ENCODE data around the gene ADSL.
A peak's percentile ranks its signal among the peaks of the same experiment; 100 is the strongest.

The ADSL gene

DNA sequence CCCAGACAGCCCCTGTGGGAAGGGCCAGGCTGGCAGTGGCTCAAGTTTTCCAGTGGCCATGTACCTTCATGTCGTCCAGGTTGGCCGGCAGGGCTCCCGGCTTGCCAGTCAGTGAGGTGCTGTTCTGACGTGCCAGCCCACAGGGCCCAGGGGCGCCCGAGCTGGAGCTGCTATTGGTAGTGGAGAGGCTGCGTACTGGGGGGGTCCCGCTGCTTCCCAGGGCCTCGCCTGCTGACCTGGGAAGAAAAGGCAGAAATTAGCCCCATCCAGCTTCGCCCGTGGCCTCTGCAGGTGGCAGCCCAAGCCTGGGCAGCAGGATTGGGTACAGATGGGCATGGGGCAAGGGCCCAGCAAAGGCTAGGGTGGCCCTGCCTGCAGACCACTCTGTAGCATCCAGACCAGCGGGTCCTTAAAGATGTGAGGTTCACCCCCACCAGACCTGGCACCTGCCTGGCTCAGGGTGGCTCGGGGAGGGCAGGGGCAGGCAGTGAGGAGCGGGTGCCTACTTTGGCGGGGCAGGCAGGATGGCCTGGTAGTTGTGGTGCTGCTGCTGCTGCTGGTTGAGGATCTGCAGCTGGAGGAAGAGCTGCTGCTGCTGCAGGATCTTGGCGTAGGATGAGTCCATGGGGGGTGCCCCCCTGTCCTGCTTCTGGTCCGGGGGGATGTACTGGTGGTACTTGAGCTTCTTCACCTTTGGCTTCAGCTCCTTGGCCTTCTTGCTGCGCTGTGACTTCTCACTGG, 74.2 kb downstream of the ADSL start:
- no peak for DNase-seq

DNA sequence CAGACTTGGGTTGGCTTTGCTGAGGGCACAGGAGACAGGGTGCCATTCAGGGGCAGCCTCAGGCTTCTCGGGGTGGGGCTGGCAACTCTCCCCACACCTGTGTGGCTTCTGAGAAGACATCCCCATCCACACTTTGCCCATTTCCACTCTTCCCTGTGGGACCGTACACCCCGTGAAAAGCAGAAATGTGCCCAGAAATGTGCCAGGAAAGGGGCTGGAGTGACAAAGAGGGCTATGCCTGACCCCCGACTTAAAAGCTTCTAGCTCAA, 74.7 kb downstream of the ADSL start:
- DNase-seq, result no peak

DNA sequence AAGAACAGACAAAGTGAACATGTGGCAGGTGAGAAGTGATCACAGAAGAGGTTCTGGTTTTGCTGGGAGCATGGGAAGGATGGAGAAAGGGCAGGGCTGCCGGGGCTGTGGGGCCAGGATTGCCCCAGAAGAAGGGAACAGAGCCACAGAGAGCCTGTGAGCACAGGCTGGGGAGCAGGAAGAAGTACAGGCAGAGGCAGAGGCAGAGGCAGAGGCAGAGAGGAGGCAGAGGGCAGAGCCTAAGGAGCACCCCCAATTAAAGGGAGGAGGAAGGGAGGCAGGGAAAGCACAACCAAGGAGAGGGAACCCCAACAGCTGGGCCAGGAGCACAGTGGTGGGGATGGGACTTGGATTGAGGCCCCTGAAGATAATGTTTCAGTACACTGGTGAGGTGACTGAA, 75.6 kb downstream of the ADSL start:
- no peak for DNase-seq

DNA sequence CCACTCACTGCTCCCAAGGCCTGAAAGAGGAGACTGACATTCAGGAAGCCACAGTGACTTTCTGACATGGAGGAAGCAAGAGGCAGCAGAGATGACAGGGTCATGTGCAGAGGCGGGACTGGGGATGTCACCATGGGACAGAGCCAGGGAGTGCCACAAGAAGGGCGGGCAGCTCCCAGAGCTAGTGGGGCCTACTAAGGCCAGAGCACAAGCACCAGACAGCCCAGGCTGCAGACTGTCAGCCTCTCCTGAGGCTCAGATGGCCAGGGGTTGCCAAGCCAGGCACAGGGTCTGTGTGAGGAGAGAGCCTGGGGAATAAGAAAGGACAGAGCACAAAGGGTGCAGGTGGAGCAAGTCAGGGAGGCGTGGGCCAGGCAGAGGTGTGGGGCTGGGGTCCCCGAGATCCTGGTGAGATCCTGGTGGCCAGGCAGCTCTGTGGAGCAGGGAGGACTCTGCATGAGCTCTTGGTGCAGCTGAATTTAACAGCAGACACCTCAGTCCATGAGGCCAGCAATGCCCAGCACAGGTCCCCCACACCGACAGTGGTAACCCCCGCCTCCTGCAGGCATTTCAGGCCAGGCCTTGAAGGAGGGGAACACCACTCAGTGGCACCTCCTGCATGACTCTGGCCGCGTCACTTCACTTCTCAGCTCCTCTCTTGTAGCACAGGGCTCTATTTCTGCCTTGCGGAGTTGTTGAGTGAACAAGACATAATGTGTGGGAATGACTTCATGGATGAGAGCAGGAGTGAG, 76.4 kb downstream of the ADSL start:
- no peak for DNase-seq

DNA sequence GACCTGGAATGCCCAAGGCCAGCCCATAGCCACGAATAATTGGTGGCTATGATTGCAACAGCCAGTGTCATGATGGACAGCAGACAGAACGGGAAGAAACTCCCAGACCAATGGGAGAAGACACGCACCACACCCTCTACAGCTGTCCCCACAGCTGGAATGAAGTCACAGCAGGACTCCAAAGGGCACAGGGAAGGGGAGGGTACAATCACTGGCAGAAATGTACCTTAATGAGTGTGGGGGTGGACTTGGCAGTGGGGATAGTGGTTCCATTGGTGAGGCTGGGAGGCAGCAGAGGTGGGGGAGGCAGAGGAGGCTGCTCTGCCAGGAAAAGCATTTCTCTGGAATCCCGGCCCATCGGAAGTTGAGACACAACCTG, 77.0 kb downstream of the ADSL start:
- no peak for DNase-seq

DNA sequence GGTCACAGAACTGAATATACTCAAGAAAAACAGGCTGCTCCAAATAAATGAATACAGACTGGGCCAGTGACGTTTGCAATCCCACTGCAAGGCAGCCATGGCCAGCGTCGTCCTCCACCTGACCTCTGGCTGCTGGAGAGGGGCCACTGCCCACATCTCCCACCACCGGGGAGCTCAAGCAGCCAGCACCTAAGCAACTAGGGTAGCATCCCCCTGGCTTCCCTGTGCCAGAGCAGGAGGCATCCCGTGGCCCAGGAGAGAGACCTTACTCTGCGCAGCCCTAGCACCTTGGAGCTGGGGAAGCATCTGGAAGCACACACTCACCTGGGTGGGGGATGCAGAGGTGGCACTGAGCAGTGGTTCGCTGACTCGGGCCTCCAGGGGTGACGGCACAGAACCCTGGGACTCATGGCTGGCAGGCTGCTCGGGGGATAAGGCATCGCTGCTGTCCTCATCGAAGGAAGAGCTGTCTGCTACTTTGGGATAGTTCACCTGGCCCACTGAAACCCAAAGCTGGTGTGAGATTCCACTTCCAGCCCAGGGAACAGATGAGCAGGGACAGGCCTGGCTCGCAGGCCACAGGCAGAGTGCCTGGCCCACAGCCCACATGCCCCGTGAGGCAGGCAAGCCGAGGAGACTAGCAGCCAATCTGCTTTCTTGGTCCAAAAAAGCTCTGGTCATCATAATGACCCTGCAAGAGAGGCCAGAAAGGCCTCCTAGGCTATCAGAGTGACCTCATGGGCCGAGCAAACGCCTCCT, 77.8 kb downstream of the ADSL start:
- DNase-seq, result no peak

DNA sequence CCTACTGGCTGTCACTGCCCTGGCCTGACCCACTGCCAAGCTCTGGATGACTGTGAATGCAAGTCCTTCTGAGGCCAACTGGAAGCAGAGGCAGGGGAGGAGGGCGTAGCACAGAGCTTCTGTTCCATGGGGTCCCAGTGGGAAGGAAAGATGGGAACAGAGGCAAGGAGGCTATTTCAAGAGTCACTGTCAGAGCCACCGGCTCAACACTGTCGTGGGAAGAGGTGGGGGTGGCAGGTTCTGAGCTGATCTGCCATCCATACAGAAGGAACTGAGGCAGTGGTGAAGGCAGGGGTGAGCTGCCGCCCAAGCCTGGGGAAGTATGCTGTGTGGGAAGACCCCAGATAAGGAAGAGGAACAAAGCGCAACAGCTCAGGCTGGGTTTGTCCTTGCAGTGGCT, 78.8 kb downstream of the ADSL start:
- DNase-seq, result no peak

DNA sequence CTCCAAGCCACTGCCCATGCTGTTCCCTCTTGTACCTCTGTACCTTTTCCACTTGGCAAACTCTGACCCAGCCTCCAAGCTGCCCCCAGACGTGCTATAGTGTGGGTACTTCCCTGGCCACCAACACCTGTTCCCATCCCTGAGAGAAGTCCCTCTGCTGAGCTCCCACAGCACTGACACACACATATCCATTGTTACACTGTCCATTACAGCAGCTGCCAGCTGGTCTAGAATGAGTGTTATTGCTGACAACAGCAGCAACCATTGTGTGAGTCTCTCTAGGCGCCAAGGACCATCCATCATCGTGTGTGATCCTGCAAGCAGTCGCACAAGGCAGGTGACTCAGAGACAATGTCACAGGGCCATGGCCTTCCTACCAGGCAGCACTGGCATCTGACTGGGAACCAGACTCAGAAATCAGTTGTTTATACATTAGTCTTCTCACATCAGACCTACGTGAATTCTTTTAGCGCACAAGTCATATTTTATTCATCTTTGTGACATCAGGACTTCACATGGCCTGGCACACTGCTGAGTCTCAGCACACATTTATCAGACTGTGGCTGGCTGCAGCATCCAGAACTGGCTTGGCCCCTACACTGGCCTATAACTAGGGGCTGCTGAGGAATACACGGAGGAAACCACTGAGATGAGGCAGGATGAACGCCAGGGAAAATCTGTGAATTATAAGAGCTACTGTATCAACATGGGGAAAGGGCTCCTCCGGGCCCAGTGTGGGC, 80.5 kb downstream of the ADSL start:
- DNase-seq, result no peak

DNA sequence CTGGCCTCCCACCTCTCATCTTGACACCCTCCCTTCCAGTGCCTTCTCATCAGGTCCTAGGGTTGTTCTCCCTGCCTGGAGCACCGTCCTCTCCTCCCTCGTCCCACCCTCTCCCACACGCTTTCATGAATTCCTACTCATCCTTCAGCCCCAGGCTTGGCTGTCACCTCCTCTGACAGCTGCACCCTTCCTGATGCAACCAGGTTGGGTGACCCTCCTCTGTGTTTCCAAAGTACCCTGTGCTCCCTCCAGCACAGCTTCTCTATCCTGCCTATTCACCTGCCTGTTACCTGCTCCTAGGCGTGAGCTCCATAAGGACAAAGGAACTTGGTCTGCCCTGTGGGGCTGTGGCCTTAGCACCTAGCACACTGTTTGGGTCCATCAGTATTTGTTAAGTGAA, 82.5 kb downstream of the ADSL start:
- DNase-seq, result no peak

DNA sequence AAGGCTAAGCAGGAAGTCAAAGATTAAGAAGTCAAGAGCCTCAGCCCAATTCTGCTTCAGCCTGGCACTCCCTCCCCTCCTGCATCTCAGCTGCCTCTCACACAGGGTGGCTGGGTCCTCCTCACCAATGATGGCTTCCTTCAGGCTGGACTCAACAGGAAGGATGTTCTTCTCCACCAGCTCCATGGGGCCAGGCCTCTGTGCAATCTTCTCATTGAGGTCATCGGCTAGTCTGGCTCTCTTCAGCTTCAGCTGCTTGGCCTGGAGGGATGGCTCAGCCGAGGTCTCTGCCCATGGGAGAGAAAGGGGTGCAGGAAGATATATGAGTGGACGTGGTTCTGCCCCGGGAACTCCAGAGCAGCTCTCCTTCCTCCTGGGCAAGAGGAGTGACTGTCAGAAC, 83.2 kb downstream of the ADSL start:
- no peak for DNase-seq

DNA sequence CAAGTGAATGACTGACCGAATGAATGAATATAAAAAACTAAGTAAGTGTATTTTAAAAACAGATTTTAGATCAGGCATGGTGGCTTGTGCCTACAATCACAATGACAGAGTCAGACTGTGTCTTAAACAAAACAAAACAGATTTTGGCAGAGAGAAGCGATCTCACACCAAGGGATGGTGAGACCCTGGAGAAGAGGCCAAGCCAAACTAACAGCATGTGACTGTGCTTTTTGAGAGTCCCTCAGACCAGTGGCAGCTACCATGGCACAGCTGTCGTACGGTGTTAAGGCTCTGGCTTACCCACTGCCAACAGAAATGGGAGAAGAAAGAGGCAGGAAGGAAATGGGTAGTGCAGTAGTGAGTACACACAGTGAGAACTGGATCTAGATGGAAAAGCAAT, 84.7 kb downstream of the ADSL start:
- DNase-seq, result no peak

DNA sequence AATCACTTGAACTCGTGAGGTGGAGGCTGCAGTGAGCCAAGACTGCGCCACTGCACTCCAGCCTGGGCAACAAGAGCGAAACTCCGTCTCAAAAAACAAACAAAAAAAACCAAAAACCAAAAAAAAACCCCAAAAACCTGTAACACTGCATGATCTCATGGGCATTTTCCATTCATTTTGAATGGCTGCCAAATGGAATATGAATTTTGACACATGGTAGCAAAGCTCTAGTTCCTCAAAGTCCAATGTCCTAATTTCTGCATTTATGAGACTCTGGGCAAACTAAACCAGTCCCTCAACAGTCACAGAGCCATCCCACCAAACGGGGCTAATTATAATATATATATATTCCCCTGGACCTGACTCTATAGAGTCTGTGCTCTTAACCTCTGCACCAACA, 85.9 kb downstream of the ADSL start:
- DNase-seq, result no peak

DNA sequence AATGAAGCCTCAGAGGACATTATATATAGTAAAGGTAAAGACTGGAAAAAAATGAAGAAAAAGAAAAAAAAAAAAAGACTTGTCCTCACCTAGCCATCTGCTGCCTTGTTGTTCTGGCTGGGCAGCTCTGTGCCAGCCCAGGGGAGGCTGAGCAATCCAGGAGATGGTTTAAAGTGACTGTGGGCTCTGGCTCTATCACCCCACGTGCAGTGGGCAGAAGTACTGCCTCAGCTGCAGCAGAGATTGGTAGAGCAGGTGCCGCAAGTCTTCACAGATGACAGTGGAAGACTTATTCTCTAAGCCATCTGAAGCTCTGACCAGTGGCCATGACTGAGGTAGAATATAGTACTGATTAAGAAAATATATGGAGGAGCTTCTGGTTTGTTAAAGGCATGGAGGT, 86.3 kb downstream of the ADSL start:
- no peak for DNase-seq

DNA sequence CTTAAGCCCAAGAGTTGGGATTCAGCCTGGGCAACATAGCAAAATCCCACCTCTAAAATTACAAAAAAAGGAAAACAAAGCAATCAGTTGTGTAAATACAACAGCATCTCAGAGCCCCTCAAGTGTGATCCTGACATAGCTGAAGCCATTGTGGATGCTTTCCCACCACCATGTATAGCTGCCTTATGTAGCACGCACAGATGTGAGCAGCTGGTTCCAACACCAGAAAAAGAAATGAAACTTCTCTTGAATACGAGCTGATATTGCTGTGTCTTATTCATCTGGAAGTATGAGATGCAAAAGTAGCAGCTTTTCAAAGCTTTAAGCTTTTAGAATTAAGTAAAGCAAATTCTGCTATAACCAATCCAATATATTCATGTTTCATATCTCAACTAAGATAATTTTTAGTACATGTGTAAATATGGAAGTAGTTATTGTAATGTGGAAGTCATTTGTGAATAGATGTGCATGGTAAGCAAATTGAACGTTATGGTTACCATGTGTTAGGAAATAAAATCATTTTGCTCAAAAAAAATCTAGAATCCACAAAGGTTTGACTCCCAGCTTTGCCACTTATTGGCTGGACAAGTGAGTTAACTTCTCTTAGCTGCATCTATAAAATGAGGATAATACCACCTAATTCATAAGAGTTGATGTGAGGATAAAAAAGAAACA, 87.3 kb downstream of the ADSL start:
- DNase-seq, result no peak

DNA sequence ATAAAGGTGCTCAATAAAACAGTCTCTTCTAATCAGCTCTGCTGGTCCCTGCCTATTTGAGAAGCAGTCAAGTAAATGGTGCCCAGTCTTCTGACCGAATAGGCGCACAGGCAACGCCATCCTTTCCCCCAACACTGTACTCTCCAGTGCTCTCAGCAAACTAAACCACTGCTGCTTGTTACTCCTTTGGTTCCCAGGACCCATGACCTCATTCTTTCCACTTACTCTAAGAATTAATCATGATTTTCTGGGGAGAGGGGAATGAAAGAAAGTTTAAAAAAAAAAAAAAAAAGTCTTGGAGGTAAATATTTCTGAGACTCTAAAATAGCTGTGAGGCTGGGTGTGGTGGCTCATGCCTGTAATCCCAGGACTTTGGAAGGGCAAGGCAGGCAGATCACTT, 87.8 kb downstream of the ADSL start:
- DNase-seq, result no peak

DNA sequence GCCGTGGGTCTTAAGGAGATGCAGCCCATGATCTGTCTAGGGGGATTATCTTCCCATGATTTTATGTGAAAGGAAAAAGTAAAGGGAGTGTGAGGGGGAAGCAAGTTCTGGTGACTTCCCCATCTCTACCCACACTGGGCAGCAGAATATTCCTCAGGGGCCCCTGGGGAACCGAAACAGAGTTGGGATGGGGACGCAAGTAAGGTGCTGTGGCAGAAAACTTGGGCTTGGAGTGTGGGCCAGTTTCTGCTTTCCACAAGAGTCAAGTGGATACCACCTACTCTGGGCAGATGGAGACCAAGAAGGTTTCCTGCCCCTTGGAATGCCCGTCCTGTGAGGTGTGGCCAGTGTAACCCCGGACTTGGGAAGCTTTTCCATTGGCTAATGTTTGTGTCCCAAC, 88.4 kb downstream of the ADSL start:
- no peak for DNase-seq

DNA sequence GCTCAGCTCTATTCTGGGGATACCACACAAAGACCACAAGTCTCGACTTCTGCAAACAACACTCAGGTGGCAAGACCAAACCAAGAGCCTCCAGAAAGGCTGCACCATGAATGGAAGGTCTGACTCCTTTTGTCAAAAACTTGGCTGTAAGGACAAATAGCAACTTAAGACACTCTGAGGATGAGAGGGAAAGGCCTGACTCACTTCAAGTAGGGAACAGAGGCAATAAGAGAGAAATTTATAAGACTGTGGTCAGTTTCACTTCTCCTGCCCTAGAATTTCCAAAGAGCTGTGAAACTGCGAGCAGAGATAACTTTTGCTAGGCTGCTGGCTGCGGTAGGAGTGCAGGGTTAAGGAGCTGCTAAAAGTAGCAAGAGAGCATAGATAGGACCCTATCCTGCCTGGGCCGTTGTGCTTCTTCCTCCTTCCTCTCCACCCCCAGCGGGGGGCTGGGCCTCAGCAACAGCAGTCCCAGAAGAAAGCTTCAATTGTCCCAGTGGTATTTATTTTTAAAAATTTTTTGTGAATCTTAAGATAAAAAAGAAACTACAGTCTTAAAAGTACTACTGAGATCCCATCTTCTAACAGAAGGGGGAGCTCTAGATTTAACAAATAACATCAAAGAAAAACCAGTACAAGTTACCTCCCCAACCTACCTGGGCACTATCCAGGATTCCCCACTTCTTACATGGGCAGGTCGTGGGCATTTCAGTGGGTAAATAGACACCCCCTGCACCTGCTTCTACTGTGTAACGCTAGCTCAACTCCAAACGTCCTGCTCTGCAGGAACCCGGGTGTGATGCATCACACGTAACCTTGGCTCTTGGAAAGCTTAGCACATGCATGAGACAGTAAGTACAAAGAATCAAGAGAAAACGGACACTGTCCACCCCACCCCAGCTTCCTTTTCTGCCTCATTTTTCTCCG, 90.5 kb downstream of the ADSL start:
- peak; percentile 15 for DNase-seq
